IPS-18a (cell line): ENCODE results near the gene UTF1.
"Not testable (repeated sequence)": the region's sequence is repeated elsewhere in the genome, so short reads cannot be mapped to it uniquely, and the experiment has no call there.

ENCODE experiments used
- H3K27ac ChIP-seq: one replicate; pipeline ENCODE4 v1.5.1; 2013; ENCODE audit warnings: low read length
- H3K27me3 ChIP-seq: one replicate; pipeline ENCODE4 v1.6.1; 2013; ENCODE audit warnings: mild to moderate bottlenecking, low read length; ENCODE audit not compliant: control insufficient read depth, insufficient read depth
- H3K36me3 ChIP-seq: one replicate; pipeline ENCODE4 v1.6.1; 2013; ENCODE audit warnings: low read depth, low read length; ENCODE audit not compliant: control insufficient read depth
- H3K4me1 ChIP-seq: one replicate; pipeline ENCODE4 v1.6.1; 2013; ENCODE audit warnings: low read depth, low read length; ENCODE audit not compliant: control insufficient read depth
- H3K4me3 ChIP-seq: one replicate; pipeline ENCODE4 v1.5.1; 2013; ENCODE audit warnings: low read length
- H3K9ac ChIP-seq: one replicate; pipeline ENCODE4 v1.6.1; 2013; ENCODE audit warnings: mild to moderate bottlenecking, low read length, moderate library complexity
- H3K9me3 ChIP-seq: one replicate; pipeline ENCODE4 v1.6.1; 2013; ENCODE audit warnings: low read depth, low read length; ENCODE audit not compliant: control insufficient read depth

UTF1 gene

DNA sequence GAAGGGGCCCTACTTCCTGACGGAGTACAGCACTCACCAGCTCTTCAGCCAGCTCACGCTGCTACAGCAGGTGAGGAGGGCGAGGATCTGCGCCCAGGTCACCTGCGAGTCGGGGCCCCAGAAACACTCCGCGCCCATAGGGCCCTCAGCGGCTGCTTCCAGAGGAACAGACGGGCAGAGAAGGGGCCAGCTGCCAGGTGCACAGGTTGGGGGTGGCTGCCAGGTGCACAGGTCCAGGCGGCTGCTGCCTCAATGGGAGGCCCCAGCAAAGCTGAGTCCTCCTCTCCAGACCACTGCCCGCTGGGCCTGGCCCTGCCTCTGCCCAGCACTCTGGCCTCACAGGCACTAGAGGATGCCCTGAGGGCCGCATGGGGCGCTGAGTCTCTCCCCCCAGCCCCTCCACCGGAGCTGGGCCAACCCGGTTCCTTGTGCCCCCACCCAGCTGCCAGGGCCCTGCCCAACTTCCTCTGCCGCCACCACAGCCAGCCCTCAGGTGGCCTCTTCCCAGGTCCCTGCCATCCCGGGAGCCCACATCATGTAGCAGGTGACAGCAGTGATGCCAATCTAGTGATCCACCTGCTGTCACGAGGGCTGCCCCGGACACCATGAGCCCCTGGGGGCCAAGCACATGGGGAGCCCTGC lies 17.0 kb upstream of the UTF1 start:
- no peak overlapping the region for H3K9ac ChIP-seq
- no peaks in the 10 kb centered on the region for H3K27me3 ChIP-seq
- no peaks in the 10 kb centered on the region for H3K9me3 ChIP-seq

DNA sequence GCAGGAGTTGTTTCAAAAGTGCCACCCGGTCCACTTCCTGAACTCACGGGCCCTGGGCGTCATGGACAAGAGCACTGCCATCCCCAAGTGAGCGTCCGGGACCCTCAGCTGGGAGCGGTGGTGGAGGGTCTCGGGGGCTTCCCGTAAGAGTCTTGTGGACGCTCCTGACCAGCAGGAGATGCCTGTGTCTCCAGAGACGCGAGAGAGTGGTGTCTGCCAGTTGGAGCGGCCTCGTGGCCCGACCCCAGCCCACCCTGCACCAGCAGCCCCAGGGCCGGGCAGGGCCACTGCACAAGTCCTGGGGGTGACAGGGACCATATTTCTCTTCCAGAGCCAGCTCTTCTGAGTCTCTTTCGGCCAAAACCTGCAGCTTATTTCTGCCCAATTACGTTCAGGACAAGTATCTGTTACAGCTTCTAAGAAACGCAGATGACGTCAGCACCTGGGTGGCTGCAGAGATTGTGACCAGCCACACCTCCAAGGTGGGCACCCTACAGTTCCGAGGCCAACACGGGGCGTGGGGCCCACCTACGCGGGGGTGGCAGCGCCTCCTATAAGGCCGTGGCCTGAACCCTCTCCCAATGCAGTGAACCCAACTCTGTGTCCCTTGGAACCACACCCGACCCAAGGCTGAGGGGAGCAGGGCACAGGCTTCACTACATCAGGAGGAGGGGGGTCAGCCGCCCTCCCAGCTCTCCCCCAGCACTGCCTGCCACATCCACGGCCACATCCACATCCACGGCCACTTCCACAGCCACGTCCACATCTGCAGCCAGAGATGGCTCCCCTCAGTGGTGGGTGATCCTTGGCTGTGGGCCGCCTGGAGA lies 16.2 kb upstream of the UTF1 start:
- Histone ChIP-seq H3K36me3 (no peaks in the 10 kb centered on the region), H3K4me3 (no peak overlapping the region), H3K27ac (no peak overlapping the region), H3K9me3 (no peaks in the 10 kb centered on the region), H3K27me3 (no peaks in the 10 kb centered on the region), H3K9ac (no peak overlapping the region), H3K4me1 (no peaks in the 10 kb centered on the region)

More for the DNA sequence above, 17.0 kb upstream of the UTF1 start:
- H3K36me3 ChIP-seq: no peaks in the 10 kb centered on the region
- no peak overlapping the region for H3K4me3 ChIP-seq
- no peak overlapping the region for H3K27ac ChIP-seq
- no peaks in the 10 kb centered on the region for H3K4me1 ChIP-seq

DNA sequence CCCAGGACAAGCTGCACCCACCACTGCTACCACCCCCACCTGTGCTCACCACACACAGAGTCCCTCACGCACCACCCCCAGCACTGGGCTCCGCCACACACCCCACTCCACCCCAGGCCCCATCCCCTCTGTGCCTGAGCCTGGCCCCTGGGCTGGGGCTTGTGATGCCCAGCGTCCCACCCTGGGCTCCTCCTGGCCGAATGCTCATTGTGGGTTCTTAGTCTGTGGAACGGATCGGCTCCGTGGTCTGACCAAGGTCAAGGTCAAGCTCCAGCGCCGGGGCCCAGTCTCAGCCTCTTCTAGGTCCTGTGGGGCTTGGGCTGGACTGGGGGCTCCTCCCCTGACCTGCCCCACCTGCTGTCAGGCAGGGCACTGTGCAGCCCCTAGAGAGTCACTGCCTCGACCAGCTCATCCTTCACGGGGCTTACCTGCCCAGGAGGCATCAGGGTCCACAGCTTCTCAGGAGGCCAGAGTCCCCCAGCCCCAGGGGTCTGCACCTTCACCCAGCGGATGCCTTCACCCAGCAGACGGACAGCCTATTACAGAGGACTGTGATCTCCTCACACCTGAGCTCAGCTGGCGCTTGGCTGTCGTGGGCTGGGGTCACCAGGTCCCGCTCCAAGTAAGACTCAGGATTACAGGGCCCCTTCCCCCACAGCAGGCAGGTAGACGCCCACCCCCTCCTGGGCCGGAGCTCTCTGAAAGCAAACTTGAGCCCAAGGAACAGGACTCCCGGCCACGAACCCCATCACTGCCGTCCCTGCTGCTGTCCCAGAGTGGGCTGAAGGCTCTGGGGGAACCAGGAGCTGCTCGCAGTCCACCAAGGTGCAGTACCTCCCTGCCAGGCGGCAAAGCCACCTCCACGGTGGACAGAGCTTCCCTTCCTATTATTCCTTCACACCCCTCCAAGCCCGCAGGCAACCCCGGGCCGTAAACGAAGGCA lies 15.3 kb upstream of the UTF1 start:
- no peak overlapping the region for H3K9ac ChIP-seq
- no peak overlapping the region for H3K27ac ChIP-seq
- H3K27me3 ChIP-seq: no peaks in the 10 kb centered on the region
- no peaks in the 10 kb centered on the region for H3K36me3 ChIP-seq
- no peaks in the 10 kb centered on the region for H3K4me1 ChIP-seq
- no peak overlapping the region for H3K4me3 ChIP-seq
- H3K9me3 ChIP-seq: no peaks in the 10 kb centered on the region

DNA sequence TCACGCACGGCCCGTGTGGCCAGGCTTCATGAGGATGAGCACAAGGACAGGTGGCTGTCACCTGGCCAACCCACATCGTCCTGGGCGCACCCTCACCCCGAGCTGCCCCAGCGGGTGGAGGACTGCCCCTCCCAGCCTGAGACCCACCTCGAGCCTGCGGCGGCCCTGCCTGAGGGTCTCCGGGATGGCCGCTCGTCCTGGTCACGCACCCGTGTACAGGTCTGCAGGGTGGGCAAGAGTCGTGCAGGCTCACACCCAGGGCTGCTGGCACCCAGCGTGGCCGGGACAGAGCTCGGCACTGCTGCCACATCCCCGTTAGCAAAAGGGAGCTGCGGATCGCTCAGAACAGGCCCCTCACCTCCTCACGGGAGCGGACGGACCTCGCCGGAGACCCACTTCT lies 14.4 kb upstream of the UTF1 start:
- no peak overlapping the region for H3K27ac ChIP-seq
- no peaks in the 10 kb centered on the region for H3K9me3 ChIP-seq
- no peaks in the 10 kb centered on the region for H3K4me1 ChIP-seq
- no peaks in the 10 kb centered on the region for H3K36me3 ChIP-seq
- no peak overlapping the region for H3K4me3 ChIP-seq
- H3K27me3 ChIP-seq: no peaks in the 10 kb centered on the region
- no peak overlapping the region for H3K9ac ChIP-seq

DNA sequence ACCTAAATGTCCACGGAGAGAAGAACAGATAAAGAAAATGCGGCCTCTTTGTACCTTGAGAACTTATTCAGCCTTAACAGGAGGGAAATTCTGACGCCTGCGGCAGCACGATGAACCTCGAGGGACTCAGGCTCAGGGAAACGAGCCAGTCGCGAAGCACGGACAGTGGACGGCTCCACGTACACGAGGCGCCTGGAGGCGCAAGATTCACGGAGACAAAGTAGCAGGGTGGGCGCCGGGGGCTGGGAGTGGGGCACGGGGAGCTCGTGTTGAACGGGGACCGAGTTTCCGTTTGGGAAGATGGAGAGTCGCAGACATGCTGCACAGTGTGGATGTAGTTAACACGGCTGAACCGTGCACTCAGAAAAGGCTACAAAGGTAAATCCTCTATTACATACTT lies 13.2 kb upstream of the UTF1 start:
- no peak overlapping the region for H3K9ac ChIP-seq
- no peaks in the 10 kb centered on the region for H3K9me3 ChIP-seq
- no peaks in the 10 kb centered on the region for H3K4me1 ChIP-seq
- no peak overlapping the region for H3K4me3 ChIP-seq
- H3K36me3 ChIP-seq: no peaks in the 10 kb centered on the region
- no peak overlapping the region for H3K27ac ChIP-seq
- H3K27me3 ChIP-seq: no peaks in the 10 kb centered on the region

DNA sequence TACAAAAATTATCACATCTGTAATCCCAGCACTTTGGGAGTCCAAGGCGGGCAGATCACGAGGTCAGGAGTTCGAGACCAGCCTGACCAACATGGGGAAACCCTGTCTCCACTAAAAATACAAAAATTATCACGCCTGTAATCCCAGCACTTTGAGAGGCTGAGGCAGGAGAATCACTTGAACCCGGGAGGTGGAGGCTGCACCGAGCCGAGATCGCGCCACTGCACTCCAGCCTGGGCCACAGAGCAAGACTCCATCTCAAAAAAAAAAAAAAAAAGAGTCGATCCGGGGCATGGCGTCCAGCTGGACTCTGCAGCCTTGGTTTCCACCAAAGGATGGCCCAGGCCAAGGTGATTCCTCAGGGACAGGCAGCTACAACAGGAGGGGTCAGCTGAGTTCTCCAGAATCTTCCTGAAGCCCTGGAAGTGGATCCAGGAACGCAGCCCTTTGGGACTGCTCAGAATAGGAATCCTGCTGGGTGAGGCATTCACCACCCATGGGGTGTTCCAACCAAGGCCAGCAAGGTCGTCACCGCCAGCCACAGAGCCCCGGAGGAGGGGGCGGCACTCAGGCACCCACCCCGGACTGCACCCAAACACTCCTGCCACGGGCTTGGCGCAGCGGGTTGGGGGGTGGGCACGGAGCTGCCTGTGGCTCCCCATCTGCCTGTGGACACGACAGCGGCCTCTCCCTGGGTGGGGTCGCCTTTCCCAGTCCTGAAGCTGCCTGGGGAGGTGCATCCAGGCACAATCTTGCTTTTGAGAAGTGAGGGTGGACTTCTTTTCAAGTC lies 12.0 kb upstream of the UTF1 start:
- H3K27ac ChIP-seq: no peak overlapping the region
- no peaks in the 10 kb centered on the region for H3K27me3 ChIP-seq

DNA sequence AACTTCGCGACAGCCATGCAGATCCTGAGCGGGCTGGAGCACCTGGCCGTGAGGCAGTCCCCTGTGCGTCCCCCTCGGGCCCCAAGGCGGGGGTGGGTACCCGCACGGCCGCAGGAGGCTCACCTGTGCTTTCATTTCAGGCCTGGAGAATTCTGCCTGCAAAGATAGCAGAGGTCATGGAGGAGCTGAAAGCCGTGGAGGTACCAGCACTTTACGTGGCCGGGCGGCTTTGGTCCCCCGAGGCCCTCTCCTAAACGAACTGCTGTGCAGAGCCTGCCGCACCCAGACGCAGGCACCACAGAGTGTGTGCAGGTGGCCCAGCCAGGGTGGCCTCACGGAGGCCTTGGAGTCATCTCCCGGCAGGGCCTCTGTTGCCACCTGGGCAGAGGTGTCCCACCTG lies 11.1 kb upstream of the UTF1 start:
- no peak overlapping the region for H3K27ac ChIP-seq
- no peaks in the 10 kb centered on the region for H3K27me3 ChIP-seq
- H3K9me3 ChIP-seq: no peaks in the 10 kb centered on the region
- H3K4me3 ChIP-seq: no peak overlapping the region
- no peak overlapping the region for H3K9ac ChIP-seq
- no peaks in the 10 kb centered on the region for H3K4me1 ChIP-seq
- H3K36me3 ChIP-seq: no peaks in the 10 kb centered on the region

More for the DNA sequence above, 12.0 kb upstream of the UTF1 start:
- Histone ChIP-seq H3K4me3 (no peak overlapping the region), H3K9me3 (no peaks in the 10 kb centered on the region), H3K9ac (no peak overlapping the region), H3K36me3 (no peaks in the 10 kb centered on the region), H3K4me1 (no peaks in the 10 kb centered on the region)

DNA sequence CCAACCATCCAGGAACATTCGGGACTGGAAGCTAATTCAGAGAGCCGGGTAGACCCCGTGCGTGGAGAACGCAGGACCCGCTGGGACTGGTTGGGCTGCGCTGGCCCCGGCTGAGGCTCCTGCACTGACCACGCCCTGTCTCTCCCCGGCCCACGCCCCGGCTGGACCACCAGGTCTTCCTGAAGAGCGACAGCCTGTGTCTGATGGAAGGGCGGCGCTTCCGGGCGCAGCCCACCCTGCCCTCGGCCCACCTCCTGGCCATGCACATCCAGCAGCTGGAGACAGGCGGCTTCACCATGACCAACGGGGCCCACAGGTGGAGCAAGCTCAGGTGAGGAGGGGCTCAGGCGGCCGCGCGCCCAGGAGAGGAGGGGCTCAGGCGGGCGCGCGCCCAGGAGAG lies 10.2 kb upstream of the UTF1 start:
- Histone ChIP-seq H3K27ac (no peak overlapping the region), H3K4me1 (no peaks in the 10 kb centered on the region), H3K4me3 (peak overlapping the region; percentile 35), H3K9ac (no peak overlapping the region), H3K9me3 (no peaks in the 10 kb centered on the region), H3K36me3 (no peaks in the 10 kb centered on the region), H3K27me3 (no peaks in the 10 kb centered on the region)

DNA sequence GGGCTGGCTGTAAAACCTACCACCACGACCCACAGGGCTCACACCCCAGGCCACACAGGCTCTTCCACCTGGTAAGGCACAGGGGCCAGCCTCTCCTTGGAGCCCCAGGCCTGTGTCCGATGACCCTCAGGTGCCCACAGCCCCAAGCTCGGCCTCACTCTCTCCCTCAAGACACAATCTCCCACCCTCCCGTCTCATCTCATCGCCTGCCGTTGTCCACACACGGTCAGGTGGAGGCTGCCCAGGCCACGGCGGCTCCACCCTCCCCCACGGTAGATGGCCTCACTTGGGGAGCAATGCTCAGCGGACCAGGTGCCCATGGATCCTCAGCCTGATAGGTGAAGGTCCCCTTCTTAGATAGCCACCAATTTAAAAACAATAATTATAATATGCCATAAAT lies 8.7 kb upstream of the UTF1 start:
- no peaks in the 10 kb centered on the region for H3K9me3 ChIP-seq
- no peaks in the 10 kb centered on the region for H3K4me1 ChIP-seq
- H3K27me3 ChIP-seq: no peaks in the 10 kb centered on the region
- no peak overlapping the region for H3K27ac ChIP-seq
- no peak overlapping the region for H3K4me3 ChIP-seq
- H3K9ac ChIP-seq: no peak overlapping the region
- no peaks in the 10 kb centered on the region for H3K36me3 ChIP-seq

DNA sequence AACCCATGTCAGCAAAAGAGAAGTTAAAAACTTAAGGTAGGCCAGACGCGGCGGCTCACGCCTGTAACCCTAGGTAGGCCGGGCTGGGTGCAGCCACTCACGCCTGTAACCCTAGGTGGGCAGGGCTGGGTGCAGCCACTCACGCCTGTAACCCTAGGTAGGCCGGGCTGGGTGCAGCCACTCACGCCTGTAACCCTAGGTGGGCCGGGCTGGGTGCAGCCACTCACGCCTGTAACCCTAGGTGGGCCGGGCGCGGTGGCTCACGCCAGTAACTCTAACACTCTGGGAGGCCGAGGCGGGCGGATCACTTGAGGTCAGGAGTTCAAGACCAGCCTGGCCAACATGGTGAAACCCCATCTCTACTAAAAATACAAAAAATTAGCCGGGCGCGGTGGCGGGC lies 8.3 kb upstream of the UTF1 start:
- H3K4me3 ChIP-seq, H3K4me1 ChIP-seq, H3K27me3 ChIP-seq, H3K36me3 ChIP-seq, H3K9me3 ChIP-seq, H3K9ac ChIP-seq, H3K27ac ChIP-seq: not testable (repeated sequence)

DNA sequence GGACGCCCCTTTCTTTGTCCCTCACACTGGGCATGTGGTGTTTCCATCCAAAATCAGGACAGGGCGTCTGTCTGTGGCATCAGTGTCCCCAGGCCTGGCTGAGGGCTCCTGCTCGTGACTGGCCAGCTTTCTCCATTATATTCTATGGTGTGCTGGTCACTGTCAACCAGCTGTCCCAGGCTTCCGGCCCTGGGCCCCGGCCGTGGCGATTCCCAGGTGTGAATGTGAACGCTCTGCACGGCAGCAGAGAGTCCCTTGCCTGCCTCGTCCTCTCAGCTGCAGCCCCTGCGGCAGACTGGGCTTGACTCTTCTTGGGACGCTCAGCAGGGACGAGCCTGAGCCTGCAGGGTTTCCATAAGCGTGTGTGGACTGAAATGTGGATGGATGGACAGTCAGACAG lies 5.9 kb upstream of the UTF1 start:
- Histone ChIP-seq H3K27ac (no peak overlapping the region), H3K9me3 (no peaks in the 10 kb centered on the region), H3K36me3 (no peaks in the 10 kb centered on the region), H3K9ac (no peak overlapping the region), H3K27me3 (peaks cover 14% of the 10 kb centered on the region), H3K4me1 (no peaks in the 10 kb centered on the region), H3K4me3 (no peak overlapping the region)
